ENCODE data around the gene SCYGR4.

DNA sequence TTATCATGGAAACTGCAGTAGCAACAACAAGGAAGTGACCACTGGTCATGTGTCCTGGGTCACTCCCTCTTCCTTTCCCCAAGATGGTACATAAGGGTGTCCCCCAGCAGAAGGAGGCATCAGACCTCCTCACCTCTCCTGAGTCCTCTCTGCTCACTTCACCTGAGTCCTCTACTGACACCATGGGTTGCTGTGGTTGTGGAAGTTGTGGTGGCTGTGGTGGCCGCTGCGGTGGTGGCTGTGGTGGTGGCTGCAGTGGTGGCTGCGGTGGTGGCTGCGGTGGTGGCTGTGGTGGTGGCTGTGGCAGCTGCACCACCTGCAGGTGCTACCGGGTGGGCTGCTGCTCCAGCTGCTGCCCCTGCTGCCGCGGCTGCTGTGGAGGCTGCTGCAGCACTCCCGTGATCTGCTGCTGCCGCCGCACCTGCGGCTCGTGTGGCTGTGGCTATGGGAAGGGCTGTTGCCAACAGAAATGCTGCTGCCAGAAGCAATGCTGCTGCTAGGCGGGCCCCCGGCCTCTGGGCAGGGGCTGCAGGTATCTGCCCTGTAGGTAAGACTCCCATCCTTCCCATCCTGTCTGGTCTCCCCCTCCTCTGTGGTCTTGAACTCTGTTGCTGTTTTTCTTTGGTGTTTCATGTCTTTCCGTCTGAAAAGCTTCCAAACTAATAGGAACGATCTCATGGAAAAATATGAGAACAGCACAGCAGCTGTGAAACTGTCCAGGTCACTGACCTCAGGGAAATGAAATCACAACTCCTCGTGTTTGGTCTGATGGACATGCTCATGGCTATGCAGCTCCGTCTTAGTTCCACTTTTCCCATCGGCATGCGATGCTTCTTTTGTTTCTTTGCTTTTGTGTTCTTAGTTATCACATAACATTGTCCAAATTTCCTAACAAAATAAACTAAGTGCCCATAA is at the start of gene SCYGR4:
- TF ChIP-seq POLR2AphosphoS5 (IDR thresholded peaks at IDR 0.05) (no peak), POLR2A (IDR thresholded peaks at IDR 0.05; ENCODE audit: low read depth) (no peak)
- TF ChIP-seq, protein P1, sequence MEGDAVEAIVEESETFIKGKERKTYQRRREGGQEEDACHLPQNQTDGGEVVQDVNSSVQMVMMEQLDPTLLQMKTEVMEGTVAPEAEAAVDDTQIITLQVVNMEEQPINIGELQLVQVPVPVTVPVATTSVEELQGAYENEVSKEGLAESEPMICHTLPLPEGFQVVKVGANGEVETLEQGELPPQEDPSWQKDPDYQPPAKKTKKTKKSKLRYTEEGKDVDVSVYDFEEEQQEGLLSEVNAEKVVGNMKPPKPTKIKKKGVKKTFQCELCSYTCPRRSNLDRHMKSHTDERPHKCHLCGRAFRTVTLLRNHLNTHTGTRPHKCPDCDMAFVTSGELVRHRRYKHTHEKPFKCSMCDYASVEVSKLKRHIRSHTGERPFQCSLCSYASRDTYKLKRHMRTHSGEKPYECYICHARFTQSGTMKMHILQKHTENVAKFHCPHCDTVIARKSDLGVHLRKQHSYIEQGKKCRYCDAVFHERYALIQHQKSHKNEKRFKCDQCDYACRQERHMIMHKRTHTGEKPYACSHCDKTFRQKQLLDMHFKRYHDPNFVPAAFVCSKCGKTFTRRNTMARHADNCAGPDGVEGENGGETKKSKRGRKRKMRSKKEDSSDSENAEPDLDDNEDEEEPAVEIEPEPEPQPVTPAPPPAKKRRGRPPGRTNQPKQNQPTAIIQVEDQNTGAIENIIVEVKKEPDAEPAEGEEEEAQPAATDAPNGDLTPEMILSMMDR (IDR thresholded peaks at IDR 0.05), result no peak

Measured in esophagus muscularis mucosa (tissue), 3 donors.